Measurements from ENCODE around the gene PARP2. TPM values are rescaled to one million over a fixed set of nuclear protein-coding genes. Genes with fewer than 3 reads are reported as not detected.

The PARP2 gene
- total and polyA plus RNA-seq, 2 experiments from 2014 or later: 10.1 to 26.0 TPM

GRCh38 chr14:20400965-20401593, 57.6 kb downstream of the PARP2 start:
- Histone ChIP-seq H3K9ac (no peak overlapping the region), H3K79me2 (ENCODE audit: insufficient read depth) (peaks cover 22% of the 10 kb centered on the region), H3F3A (ENCODE audit: insufficient read depth) (no peaks in the 10 kb centered on the region), H4K20me1 (ENCODE audit: insufficient read depth) (no peaks in the 10 kb centered on the region), H3K4me2 (ENCODE audit: unreplicated experiment) (no peak overlapping the region), H3K27me3 (replicated peaks; ENCODE audit: insufficient read depth) (no peaks in the 10 kb centered on the region), H3K27ac (no peak overlapping the region), H3K4me1 (ENCODE audit: insufficient read depth) (peaks cover 8% of the 10 kb centered on the region), H3K4me3 (no peak overlapping the region), H3K36me3 (ENCODE audit: low read depth) (peaks cover 62% of the 10 kb centered on the region), H3K9me3 (ENCODE audit: low read depth) (no peaks in the 10 kb centered on the region), H2AFZ (no peak overlapping the region), H3K9me2 (ENCODE audit: insufficient read depth) (no peaks in the 10 kb centered on the region)
- in situ Hi-C loops (cut with MboI): no loop called here
- TF ChIP-seq EZH2 (IDR thresholded peaks at IDR 0.05; ENCODE audit: insufficient read depth, poor library complexity, severe bottlenecking) (no peak), EZH2phosphoT487 (IDR thresholded peaks at IDR 0.05; ENCODE audit: insufficient read depth, low read depth) (no peak)
- WGBS, 2 experiments (ENCODE audit: low coverage in 1 of 2, low lambda C conversion rate in 2 of 2, missing lambda C conversion rate in 2 of 2): 89 to 95% methylated on average over 10 of the region's 10 CpGs
- DNase-seq: peak; percentile 60

- no peaks in the 10 kb centered on the region for H3K9me2 ChIP-seq (ENCODE audit: insufficient read depth)
- H3K36me3 ChIP-seq (ENCODE audit: low read depth): peaks cover 63% of the 10 kb centered on the region
- no peaks in the 10 kb centered on the region for H3K9me3 ChIP-seq (ENCODE audit: low read depth)
- in situ Hi-C loops (cut with MboI): no loop called here
- no peaks in the 10 kb centered on the region for H3K27me3 ChIP-seq (replicated peaks; ENCODE audit: insufficient read depth)
- H3K79me2 ChIP-seq (ENCODE audit: insufficient read depth): peaks cover 47% of the 10 kb centered on the region
- no peaks in the 10 kb centered on the region for H4K20me1 ChIP-seq (ENCODE audit: insufficient read depth)
- TF ChIP-seq EZH2 (IDR thresholded peaks at IDR 0.05; ENCODE audit: insufficient read depth, poor library complexity, severe bottlenecking): no peak
- no peak for TF ChIP-seq EZH2phosphoT487 (IDR thresholded peaks at IDR 0.05; ENCODE audit: insufficient read depth, low read depth)
- no peak overlapping the region for H3K4me3 ChIP-seq
- H2AFZ ChIP-seq: no peak overlapping the region
- H3K4me1 ChIP-seq (ENCODE audit: insufficient read depth): peaks cover 8% of the 10 kb centered on the region
- H3K4me2 ChIP-seq (ENCODE audit: unreplicated experiment): no peak overlapping the region
- DNase-seq: no peak
- H3K9ac ChIP-seq: no peak overlapping the region
- no peaks in the 10 kb centered on the region for H3F3A ChIP-seq (ENCODE audit: insufficient read depth)
- WGBS, 2 experiments (ENCODE audit: low coverage in 1 of 2, low lambda C conversion rate in 2 of 2, missing lambda C conversion rate in 2 of 2): 87 to 91% methylated on average over 6 to 11 of the region's 11 CpGs
- no peak overlapping the region for H3K27ac ChIP-seq
Measured at GRCh38 chr14:20403521-20403920, 60.1 kb downstream of the PARP2 start.

Small RNAs within 50 kb of the gene (small RNA-seq; reads per million reads assigned to genes)
- gene SNORA79B (ENCODE audit: low read depth, low replicate concordance) (not detected), gene SNORD126 (ENCODE audit: low read depth, low replicate concordance) (22.7 reads per million, percentile 89 among the genes with 10 or more reads in this experiment)

Other genes with a start within 250 kb of the PARP2 start
- not detected in 2 replicates for gene OR4K17, start 232.9 kb upstream of the PARP2 start, total RNA-seq (2014; rRNA removed; shearing (Covaris generic))
- gene OR4K17, start 232.9 kb upstream of the PARP2 start, polyA plus RNA-seq (2016; fragmentation: Nextera tagmentation; extraction: Ambion mirVana): not detected in 2 replicates
- gene OR4N5, start 204.8 kb upstream of the PARP2 start, total RNA-seq (2014; rRNA removed; shearing (Covaris generic)): not detected in 2 replicates
- gene OR4N5, start 204.8 kb upstream of the PARP2 start, polyA plus RNA-seq (2016; fragmentation: Nextera tagmentation; extraction: Ambion mirVana): not detected in 2 replicates
- not detected in 2 replicates for gene OR11G2, start 152.7 kb upstream of the PARP2 start, total RNA-seq (2014; rRNA removed; shearing (Covaris generic))
- gene OR11G2, start 152.7 kb upstream of the PARP2 start, polyA plus RNA-seq (2016; fragmentation: Nextera tagmentation; extraction: Ambion mirVana): not detected in 2 replicates
- not detected in 2 replicates for gene OR11H6, start 119.9 kb upstream of the PARP2 start, total RNA-seq (2014; rRNA removed; shearing (Covaris generic))
- not detected in 2 replicates for gene OR11H6, start 119.9 kb upstream of the PARP2 start, polyA plus RNA-seq (2016; fragmentation: Nextera tagmentation; extraction: Ambion mirVana)
- gene OR11H7, start 114.7 kb upstream of the PARP2 start, total RNA-seq (2014; rRNA removed; shearing (Covaris generic)): not detected in 2 replicates
- gene OR11H7, start 114.7 kb upstream of the PARP2 start, polyA plus RNA-seq (2016; fragmentation: Nextera tagmentation; extraction: Ambion mirVana): not detected in 2 replicates
- gene OR11H4, start 104.3 kb upstream of the PARP2 start, total RNA-seq (2014; rRNA removed; shearing (Covaris generic)): not detected in 2 replicates
- gene OR11H4, start 104.3 kb upstream of the PARP2 start, polyA plus RNA-seq (2016; fragmentation: Nextera tagmentation; extraction: Ambion mirVana): not detected in 2 replicates
- gene TTC5, start 37.7 kb upstream of the PARP2 start, total RNA-seq (2014; rRNA removed; shearing (Covaris generic)): 11.7 and 18.5 TPM in 2 replicates
- 14.7 and 16.2 TPM in 2 replicates for gene TTC5, start 37.7 kb upstream of the PARP2 start, polyA plus RNA-seq (2016; fragmentation: Nextera tagmentation; extraction: Ambion mirVana)
- 52.0 and 55.8 TPM in 2 replicates for gene CCNB1IP1, start 10.4 kb upstream of the PARP2 start, total RNA-seq (2014; rRNA removed; shearing (Covaris generic))
- gene CCNB1IP1, start 10.4 kb upstream of the PARP2 start, polyA plus RNA-seq (2016; fragmentation: Nextera tagmentation; extraction: Ambion mirVana): 12.4 and 13.5 TPM in 2 replicates
- 12.9 and 18.0 TPM in 2 replicates for gene TEP1, start 69.9 kb downstream of the PARP2 start, total RNA-seq (2014; rRNA removed; shearing (Covaris generic))
- gene TEP1, start 69.9 kb downstream of the PARP2 start, polyA plus RNA-seq (2016; fragmentation: Nextera tagmentation; extraction: Ambion mirVana): 4.6 and 5.2 TPM in 2 replicates
- not detected in 2 replicates for gene KLHL33, start 92.5 kb downstream of the PARP2 start, total RNA-seq (2014; rRNA removed; shearing (Covaris generic))
- gene KLHL33, start 92.5 kb downstream of the PARP2 start, polyA plus RNA-seq (2016; fragmentation: Nextera tagmentation; extraction: Ambion mirVana): 0.05 TPM in 1 of 2 replicates, not detected in the other
- 29.0 and 37.8 TPM in 2 replicates for gene OSGEP, start 111.2 kb downstream of the PARP2 start, total RNA-seq (2014; rRNA removed; shearing (Covaris generic))
- gene OSGEP, start 111.2 kb downstream of the PARP2 start, polyA plus RNA-seq (2016; fragmentation: Nextera tagmentation; extraction: Ambion mirVana): 24.1 and 24.2 TPM in 2 replicates
- 60.6 and 89.8 TPM in 2 replicates for gene APEX1, start 111.6 kb downstream of the PARP2 start, total RNA-seq (2014; rRNA removed; shearing (Covaris generic))
- 124 and 129 TPM in 2 replicates for gene APEX1, start 111.6 kb downstream of the PARP2 start, polyA plus RNA-seq (2016; fragmentation: Nextera tagmentation; extraction: Ambion mirVana)
- 18.6 and 244 TPM in 2 replicates for gene PIP4P1, start 117.8 kb downstream of the PARP2 start, total RNA-seq (2014; rRNA removed; shearing (Covaris generic))
- 21.6 and 22.1 TPM in 2 replicates for gene PIP4P1, start 117.8 kb downstream of the PARP2 start, polyA plus RNA-seq (2016; fragmentation: Nextera tagmentation; extraction: Ambion mirVana)
- gene PNP, start 125.8 kb downstream of the PARP2 start, total RNA-seq (2014; rRNA removed; shearing (Covaris generic)): 23.6 and 39.6 TPM in 2 replicates
- 20.8 and 24.6 TPM in 2 replicates for gene PNP, start 125.8 kb downstream of the PARP2 start, polyA plus RNA-seq (2016; fragmentation: Nextera tagmentation; extraction: Ambion mirVana)
- not detected in 2 replicates for gene RNASE10, start 161.9 kb downstream of the PARP2 start, total RNA-seq (2014; rRNA removed; shearing (Covaris generic))
- not detected in 2 replicates for gene RNASE10, start 161.9 kb downstream of the PARP2 start, polyA plus RNA-seq (2016; fragmentation: Nextera tagmentation; extraction: Ambion mirVana)
- gene RNASE9, start 217.4 kb downstream of the PARP2 start, total RNA-seq (2014; rRNA removed; shearing (Covaris generic)): not detected in 2 replicates
- not detected in 2 replicates for gene RNASE9, start 217.4 kb downstream of the PARP2 start, polyA plus RNA-seq (2016; fragmentation: Nextera tagmentation; extraction: Ambion mirVana)
- not detected in 2 replicates for gene RNASE11, start 244.4 kb downstream of the PARP2 start, total RNA-seq (2014; rRNA removed; shearing (Covaris generic))
- not detected in 2 replicates for gene RNASE11, start 244.4 kb downstream of the PARP2 start, polyA plus RNA-seq (2016; fragmentation: Nextera tagmentation; extraction: Ambion mirVana)
- gene RNASE12, start 247.7 kb downstream of the PARP2 start, total RNA-seq (2014; rRNA removed; shearing (Covaris generic)): not detected in 2 replicates
- gene RNASE12, start 247.7 kb downstream of the PARP2 start, polyA plus RNA-seq (2016; fragmentation: Nextera tagmentation; extraction: Ambion mirVana): not detected in 2 replicates

All from GM23248 (cell line).